A549 (cell line): ENCODE results near the gene SLC23A2.

Experiments used
- CBX2 ChIP-seq: fragments of 200-600 bp; sonication (generic); IDR thresholded peaks from 2 replicates; pipeline ENCODE4 v1.6.1; 2016; ENCODE audit warnings: low read depth, mild to moderate bottlenecking, borderline replicate concordance
- CTCF ChIP-seq: fragments of >200 bp; sonication (Bioruptor Twin); formaldehyde crosslinking; IDR thresholded peaks from 3 replicates; pipeline ENCODE4 v1.5.1; 2016
- HES2 ChIP-seq: fragments of >200 bp; sonication (Bioruptor Twin); formaldehyde crosslinking; IDR thresholded peaks from 2 replicates; pipeline ENCODE4 v1.6.1; 2016
- NPAS2 ChIP-seq: fragments of 250-450 bp; sonication (Bioruptor Pico); IDR thresholded peaks from 2 replicates; pipeline ENCODE4 v1.8.0; 2022; ENCODE audit warnings: mild to moderate bottlenecking, moderate library complexity, borderline replicate concordance
- POLR2A ChIP-seq: IDR thresholded peaks from 2 replicates; pipeline ENCODE4 v1.6.1; 2012; ENCODE audit warnings: mild to moderate bottlenecking, low read length

GRCh38 chr20:4876301-4876700 lies 125.0 kb downstream of the SLC23A2 start:
- TF ChIP-seq CBX2, result no peak
- no peak for TF ChIP-seq CTCF
- no peak for TF ChIP-seq POLR2A
- no peak for TF ChIP-seq NPAS2 (CRISPR knock-in tag)
- no peak for TF ChIP-seq HES2
